Breast epithelium (tissue), 4 donors: Measurements from ENCODE around the gene SHISA6. TPM values are rescaled to one million over a fixed set of nuclear protein-coding genes. Genes with fewer than 3 reads are reported as not detected.

Source experiments
- DNase-seq, 2 donors: peaks; one replicate each; pipeline ENCODE4 v3.0.0-alpha.2; 2019; ENCODE audit warnings: low spot score in 2 of 2
- H3K27ac ChIP-seq, 2 donors: fragments of 200-600 bp; sonication (generic) in 1 of 2; one replicate each; pipeline ENCODE4 v1.5.1; 2016 to 2019; ENCODE audit warnings: mild to moderate bottlenecking in 1 of 2
- H3K27me3 ChIP-seq, 2 donors: fragments of 200-600 bp; sonication (generic) in 1 of 2; one replicate each; pipeline versions ENCODE4 v1.5.1 to v1.6.0; 2017 to 2019; ENCODE audit warnings: control low read depth in 1 of 2, mild to moderate bottlenecking in 1 of 2
- H3K36me3 ChIP-seq: fragments of 200-600 bp; one replicate; pipeline ENCODE4 v1.5.1; 2019
- H3K4me1 ChIP-seq, 2 donors: fragments of 200-600 bp; sonication (generic); one replicate each; pipeline ENCODE4 v1.5.1; 2016 to 2019; ENCODE audit warnings: control low read depth in 1 of 2
- H3K4me3 ChIP-seq, 3 donors: fragments of 200-600 bp; sonication (generic); 1 replicate in 2 of 3; 2 replicates in 1 of 3; pipeline ENCODE4 v1.5.1; 2016 to 2019; ENCODE audit warnings: mild to moderate bottlenecking in 3 of 3, moderate library complexity in 2 of 3
- H3K9me3 ChIP-seq, 2 donors: fragments of 200-600 bp; sonication (generic) in 1 of 2; one replicate each; pipeline ENCODE4 v1.5.1; 2016 to 2019; ENCODE audit warnings: control low read depth in 1 of 2
- POLR2A ChIP-seq: fragments of 450-650 bp; IDR thresholded peaks from one replicate; pipeline ENCODE4 v1.6.1; 2016; ENCODE audit warnings: antibody characterized with exemption, mild to moderate bottlenecking, moderate library complexity
- POLR2AphosphoS5 ChIP-seq, 3 donors: sonication (generic); formaldehyde crosslinking; IDR thresholded peaks; one replicate each; pipeline ENCODE4 v1.6.1; 2017; ENCODE audit warnings: antibody characterized with exemption in 3 of 3
- intact Hi-C: fragments of 100-400 bp; cut with DNase I; formaldehyde crosslinking; loops from one replicate; pipeline ENCODE4 v1.15.1; 2023; ENCODE audit warnings: low total_unique reads
- total RNA-seq, 3 donors: library from RNA; depleted of rRNA; stranded (reverse); fragments of >200 nt; gene quantifications; one replicate each; pipeline ENCODE4 v1.1.0, GENCODE V29; 2016
- TF ChIP-seq, protein P1 (sequence below), 3 donors: fragments of 450-650 bp; IDR thresholded peaks; one replicate each; pipeline ENCODE4 v1.5.1; 2016 to 2017; ENCODE audit warnings: antibody characterized with exemption in 3 of 3, mild to moderate bottlenecking in 3 of 3, moderate library complexity in 3 of 3

SHISA6 gene
- total RNA-seq, 3 donors from 2014 or later = 0.44 to 5.3 (median 3.3) TPM

DNA sequence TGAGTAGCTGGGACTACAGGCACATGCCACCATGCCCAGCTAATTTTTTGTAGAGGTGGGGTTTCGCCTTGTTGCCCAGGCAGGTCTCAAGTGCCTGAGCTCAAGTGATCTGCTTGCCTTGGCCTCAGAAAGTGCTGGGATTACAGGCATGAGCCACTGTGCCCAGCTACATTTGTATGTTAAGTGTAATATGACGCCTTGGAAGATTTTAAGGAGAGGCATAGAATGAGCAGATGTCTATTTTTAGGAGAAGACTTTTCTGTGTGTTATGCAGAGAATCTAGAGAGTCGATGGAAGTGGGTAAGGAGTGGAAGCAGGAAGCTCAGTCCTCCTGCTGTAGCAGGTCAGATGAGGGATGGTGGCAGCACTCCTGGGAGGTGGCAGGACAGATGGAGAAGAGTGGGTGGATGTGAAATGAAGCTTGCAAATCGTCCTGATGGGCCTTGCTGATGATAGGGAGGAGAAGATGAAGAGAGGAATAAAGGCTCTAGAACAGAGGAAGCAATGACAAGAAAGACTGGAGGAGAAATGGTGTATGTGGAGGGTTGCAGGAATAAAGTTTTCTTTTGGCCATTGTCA, 125.3 kb downstream of the SHISA6 start:
- Histone ChIP-seq H3K27me3 (no peaks in the 10 kb centered on the region), H3K9me3 (no peaks in the 10 kb centered on the region), H3K4me1 (no peaks in the 10 kb centered on the region), H3K4me3 (no peak overlapping the region), H3K36me3 (no peaks in the 10 kb centered on the region), H3K27ac (no peak overlapping the region)
- intact Hi-C loops = no loop called here
- no peak for DNase-seq
- TF ChIP-seq POLR2AphosphoS5 (IDR thresholded peaks at IDR 0.05) = no peak

DNA sequence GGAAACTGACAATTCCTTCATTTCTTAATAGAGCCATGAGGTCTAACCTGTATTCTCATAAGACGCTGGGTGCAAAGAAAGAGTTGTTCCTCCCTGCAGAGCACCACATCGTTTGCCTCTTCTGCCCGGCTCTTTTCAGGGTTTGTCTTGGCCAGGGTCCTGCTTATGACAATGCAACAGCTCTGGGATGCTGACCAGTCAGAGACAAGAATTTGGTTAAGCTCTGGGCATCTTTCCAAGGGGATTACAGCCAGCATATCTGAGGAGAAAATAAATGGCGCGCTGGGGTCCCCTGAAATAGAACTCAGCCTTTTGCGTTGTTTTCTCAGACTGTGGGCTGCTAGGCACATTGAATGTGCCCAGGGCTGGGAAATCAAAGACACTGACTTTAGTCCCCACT, 128.6 kb downstream of the SHISA6 start:
- DNase-seq = no peak
- TF ChIP-seq POLR2A = no peak
- TF ChIP-seq POLR2AphosphoS5 (IDR thresholded peaks at IDR 0.05) = no peak
- TF ChIP-seq, protein P1, sequence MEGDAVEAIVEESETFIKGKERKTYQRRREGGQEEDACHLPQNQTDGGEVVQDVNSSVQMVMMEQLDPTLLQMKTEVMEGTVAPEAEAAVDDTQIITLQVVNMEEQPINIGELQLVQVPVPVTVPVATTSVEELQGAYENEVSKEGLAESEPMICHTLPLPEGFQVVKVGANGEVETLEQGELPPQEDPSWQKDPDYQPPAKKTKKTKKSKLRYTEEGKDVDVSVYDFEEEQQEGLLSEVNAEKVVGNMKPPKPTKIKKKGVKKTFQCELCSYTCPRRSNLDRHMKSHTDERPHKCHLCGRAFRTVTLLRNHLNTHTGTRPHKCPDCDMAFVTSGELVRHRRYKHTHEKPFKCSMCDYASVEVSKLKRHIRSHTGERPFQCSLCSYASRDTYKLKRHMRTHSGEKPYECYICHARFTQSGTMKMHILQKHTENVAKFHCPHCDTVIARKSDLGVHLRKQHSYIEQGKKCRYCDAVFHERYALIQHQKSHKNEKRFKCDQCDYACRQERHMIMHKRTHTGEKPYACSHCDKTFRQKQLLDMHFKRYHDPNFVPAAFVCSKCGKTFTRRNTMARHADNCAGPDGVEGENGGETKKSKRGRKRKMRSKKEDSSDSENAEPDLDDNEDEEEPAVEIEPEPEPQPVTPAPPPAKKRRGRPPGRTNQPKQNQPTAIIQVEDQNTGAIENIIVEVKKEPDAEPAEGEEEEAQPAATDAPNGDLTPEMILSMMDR (IDR thresholded peaks at IDR 0.05) = no peak
- H3K4me3 ChIP-seq = no peak overlapping the region
- H3K27ac ChIP-seq = no peak overlapping the region
- intact Hi-C loops = no loop called here
- H3K9me3 ChIP-seq = no peaks in the 10 kb centered on the region
- H3K27me3 ChIP-seq = no peaks in the 10 kb centered on the region
- no peaks in the 10 kb centered on the region for H3K36me3 ChIP-seq
- no peaks in the 10 kb centered on the region for H3K4me1 ChIP-seq

DNA sequence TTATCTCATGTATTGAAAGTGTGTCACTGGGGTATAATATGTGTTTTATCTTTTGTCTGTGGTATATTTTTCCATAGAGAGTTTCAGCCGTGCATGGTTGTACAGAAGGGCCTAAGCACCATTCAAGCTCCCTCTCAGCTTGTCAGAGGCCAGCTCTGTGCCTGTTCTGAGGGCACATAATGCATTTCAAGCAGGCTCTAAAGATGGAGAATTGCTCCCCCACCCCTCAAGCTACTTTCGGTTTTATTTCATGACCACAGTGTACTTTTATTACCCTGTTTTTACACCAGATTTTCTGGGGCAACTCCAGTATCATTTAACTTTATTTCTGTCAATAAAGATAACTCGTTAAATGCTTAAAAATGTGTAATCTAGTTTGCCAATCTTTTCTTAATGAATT, 131.7 kb downstream of the SHISA6 start:
- Histone ChIP-seq H3K36me3 (no peaks in the 10 kb centered on the region), H3K4me3 (no peak overlapping the region), H3K9me3 (no peaks in the 10 kb centered on the region), H3K4me1 (no peaks in the 10 kb centered on the region), H3K27ac (no peak overlapping the region), H3K27me3 (no peaks in the 10 kb centered on the region)
- DNase-seq = no peak
- TF ChIP-seq POLR2AphosphoS5 (IDR thresholded peaks at IDR 0.05) (no peak), POLR2A (no peak)
- TF ChIP-seq, protein P1 (IDR thresholded peaks at IDR 0.05) = no peak
- intact Hi-C loops = no loop called here

DNA sequence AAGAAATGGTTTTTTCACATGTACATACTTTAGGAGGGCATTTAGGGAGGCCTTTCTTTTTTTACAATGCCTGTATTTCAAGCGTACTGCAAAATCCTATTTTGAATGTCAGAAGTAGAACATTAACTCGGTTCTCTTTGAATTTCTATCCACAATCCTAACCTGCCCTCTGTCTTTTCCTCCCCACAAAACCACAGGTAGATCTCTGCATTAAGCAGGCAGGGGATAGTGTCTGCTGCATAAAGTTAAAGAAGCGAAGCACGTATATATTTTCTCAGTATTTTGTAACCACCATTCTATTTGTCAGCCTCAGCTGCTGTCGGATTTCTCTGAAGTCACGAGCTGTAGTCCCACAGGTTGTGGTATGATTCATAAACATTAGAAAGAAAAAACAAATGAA, 137.5 kb downstream of the SHISA6 start:
- no peaks in the 10 kb centered on the region for H3K36me3 ChIP-seq
- H3K27ac ChIP-seq = no peak overlapping the region
- TF ChIP-seq POLR2A (no peak), POLR2AphosphoS5 (IDR thresholded peaks at IDR 0.05) (no peak)
- TF ChIP-seq, protein P1 (IDR thresholded peaks at IDR 0.05) = no peak
- no peaks in the 10 kb centered on the region for H3K4me1 ChIP-seq
- H3K9me3 ChIP-seq = no peaks in the 10 kb centered on the region
- H3K4me3 ChIP-seq = no peak overlapping the region
- intact Hi-C loops = no loop called here
- no peak for DNase-seq
- no peaks in the 10 kb centered on the region for H3K27me3 ChIP-seq

DNA sequence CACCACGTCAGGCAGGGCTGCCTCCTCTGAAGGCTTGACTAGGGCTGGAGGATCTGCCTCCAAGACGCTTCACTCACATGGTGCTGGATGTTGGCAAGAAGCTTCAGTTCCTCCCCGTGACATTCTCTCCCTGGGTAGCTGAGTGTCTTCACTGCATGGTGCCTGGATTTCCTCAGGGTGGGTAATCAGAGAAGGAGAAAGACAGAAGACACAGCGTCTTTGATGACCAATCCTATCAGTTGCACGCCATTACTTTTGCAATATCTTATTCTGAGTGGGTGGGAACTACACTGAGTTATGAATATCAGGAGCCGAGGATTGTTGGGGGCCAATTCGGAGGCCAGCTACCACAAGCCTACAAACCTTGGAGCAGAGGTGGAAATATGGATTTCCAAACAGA, 139.7 kb downstream of the SHISA6 start:
- TF ChIP-seq, protein P1 (IDR thresholded peaks at IDR 0.05) = no peak
- no peak overlapping the region for H3K27ac ChIP-seq
- H3K4me1 ChIP-seq = no peaks in the 10 kb centered on the region
- no peaks in the 10 kb centered on the region for H3K9me3 ChIP-seq
- H3K36me3 ChIP-seq = no peaks in the 10 kb centered on the region
- DNase-seq = no peak
- no peaks in the 10 kb centered on the region for H3K27me3 ChIP-seq
- intact Hi-C loops = no loop called here
- no peak overlapping the region for H3K4me3 ChIP-seq

DNA sequence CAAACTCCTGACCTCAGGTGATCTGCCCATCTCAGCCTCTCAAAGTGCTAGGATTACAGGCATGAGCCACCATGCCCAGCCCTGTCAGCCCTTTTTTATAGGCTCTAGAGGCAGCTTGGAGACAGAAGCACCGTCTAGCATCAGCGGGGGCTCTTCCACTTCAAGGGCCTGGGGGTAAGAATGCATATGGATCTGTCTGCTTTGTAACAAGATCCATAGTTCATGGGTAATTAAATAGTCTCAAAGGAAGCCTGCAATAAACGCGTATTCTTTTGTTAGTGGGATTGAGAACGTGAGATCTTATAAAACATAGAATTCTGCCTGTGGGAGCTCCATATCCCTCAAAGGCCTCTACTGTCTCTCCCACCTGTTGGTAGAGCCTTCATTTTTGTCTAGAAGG, 142.1 kb downstream of the SHISA6 start:
- Histone ChIP-seq H3K27me3 (no peaks in the 10 kb centered on the region), H3K4me1 (no peaks in the 10 kb centered on the region), H3K9me3 (no peaks in the 10 kb centered on the region), H3K36me3 (no peaks in the 10 kb centered on the region), H3K4me3 (no peak overlapping the region), H3K27ac (no peak overlapping the region)
- DNase-seq = no peak
- intact Hi-C loops = no loop called here
- no peak for TF ChIP-seq POLR2AphosphoS5 (IDR thresholded peaks at IDR 0.05)
- TF ChIP-seq POLR2A = no peak
- TF ChIP-seq, protein P1 (IDR thresholded peaks at IDR 0.05) = no peak
